Keratinocyte (primary cell): ENCODE results near the gene TTC36. TPM values are rescaled to one million over a fixed set of nuclear protein-coding genes. Genes with fewer than 3 reads are reported as not detected.

Experiments
- DNase-seq: peaks from one replicate; pipeline ENCODE4 v3.0.0-alpha.2; 2011; ENCODE audit warnings: low read depth, missing footprints, low spot score
- FAIRE-seq: peaks from 2 replicates; lab custom pipeline; 2011; peaks lifted over from hg19 to GRCh38; lab: Jason Lieb, UNC
- H2AFZ ChIP-seq: 2 replicates; pipeline ENCODE4 v1.6.0; 2012; ENCODE audit warnings: low read length, control low read depth, inconsistent platforms; ENCODE audit not compliant: control insufficient read depth
- H3K27ac ChIP-seq: 2 replicates; pipeline ENCODE4 v1.5.1; 2011; ENCODE audit warnings: low read length; ENCODE audit not compliant: control insufficient read depth, insufficient read depth
- H3K27me3 ChIP-seq: 3 replicates; pipeline ENCODE4 v1.6.0; 2011; ENCODE audit warnings: low read length; ENCODE audit not compliant: control insufficient read depth, insufficient read depth; ENCODE audit errors: extremely low read depth
- H3K36me3 ChIP-seq, 2 experiments: 2 replicates in 1 of 2; 3 replicates in 1 of 2; pipeline ENCODE4 v1.5.1; 2011; ENCODE audit warnings: low read length in 2 of 2, mild to moderate bottlenecking in 1 of 2; ENCODE audit not compliant: control insufficient read depth in 2 of 2, insufficient read depth in 2 of 2; ENCODE audit errors: extremely low read depth in 1 of 2
- H3K4me1 ChIP-seq: 3 replicates; pipeline ENCODE4 v1.5.1; 2011; ENCODE audit warnings: low read length; ENCODE audit not compliant: control insufficient read depth, insufficient read depth; ENCODE audit errors: extremely low read depth
- H3K4me2 ChIP-seq: 3 replicates; pipeline ENCODE4 v1.6.0; 2011; ENCODE audit warnings: low read depth, low read length; ENCODE audit not compliant: control insufficient read depth, insufficient read depth; ENCODE audit errors: extremely low read depth
- H3K4me3 ChIP-seq, 3 experiments: fragments of 200-600 bp in 1 of 3; sonication (generic) in 1 of 3; 2 replicates in 2 of 3; 3 replicates in 1 of 3; pipeline ENCODE4 v1.5.1; 2011 to 2016; ENCODE audit warnings: low read length in 3 of 3, mild to moderate bottlenecking in 3 of 3, control low read depth in 2 of 3, inconsistent platforms in 1 of 3, low read depth in 1 of 3, mixed read lengths in 1 of 3, mixed run types in 1 of 3, moderate library complexity in 1 of 3; ENCODE audit not compliant: control insufficient read depth in 2 of 3, insufficient read depth in 2 of 3; ENCODE audit errors: extremely low read depth in 1 of 3
- H3K79me2 ChIP-seq: 2 replicates; pipeline ENCODE4 v1.6.0; 2012; ENCODE audit warnings: low read length; ENCODE audit not compliant: control insufficient read depth, insufficient read depth
- H3K9ac ChIP-seq: 3 replicates; pipeline ENCODE4 v1.6.0; 2011; ENCODE audit warnings: low read length; ENCODE audit not compliant: control insufficient read depth, insufficient read depth; ENCODE audit errors: extremely low read depth
- H3K9me1 ChIP-seq: 3 replicates; pipeline ENCODE4 v1.6.0; 2011; ENCODE audit warnings: low read length; ENCODE audit not compliant: control insufficient read depth, insufficient read depth; ENCODE audit errors: extremely low read depth
- H3K9me3 ChIP-seq: 2 replicates; pipeline ENCODE4 v1.5.1; 2012; ENCODE audit warnings: low read depth, low read length; ENCODE audit not compliant: control insufficient read depth
- H4K20me1 ChIP-seq: 3 replicates; pipeline ENCODE4 v1.6.0; 2011; ENCODE audit warnings: low read length; ENCODE audit not compliant: control insufficient read depth, insufficient read depth; ENCODE audit errors: extremely low read depth
- EZH2 ChIP-seq: IDR thresholded peaks from one replicate; pipeline ENCODE4 v1.6.1; 2012; ENCODE audit warnings: inconsistent platforms, mild to moderate bottlenecking, low read length, moderate library complexity
- dilution Hi-C: fragments of 300-500 bp; cut with MboI; formaldehyde crosslinking; loops from one replicate; pipeline ENCODE4 v1.7.0; 2020; ENCODE audit warnings: low sequenced_read_pairs; ENCODE audit not compliant: extremely low pct_ligation_motif_present
- polyA plus RNA-seq, 5 experiments: library from polyadenylated mRNA; depleted of rRNA in 3 of 5; stranded (reverse) in 3 of 5; stranded (forward) in 1 of 5; unstranded in 1 of 5; fragments of >200 nt; gene quantifications; 1 replicate in 1 of 5; 2 replicates in 3 of 5; 3 replicates in 1 of 5; pipeline versions ENCODE4 v1.2.1 to v1.2.3, GENCODE V29; 2011 to 2012; ENCODE audit warnings: missing spikeins in 2 of 5, low read depth in 1 of 5, low replicate concordance in 1 of 5
- TF ChIP-seq, protein P1 (sequence below), 3 experiments: IDR thresholded peaks in 1 of 3; conservative IDR thresholded peaks in 1 of 3; optimal IDR thresholded peaks in 1 of 3; 2 replicates in 2 of 3; 3 replicates in 1 of 3; pipeline versions ENCODE3 to v1.5.1; 2011; ENCODE audit warnings: low read length in 3 of 3, mild to moderate bottlenecking in 3 of 3, moderate library complexity in 2 of 3, control low read depth in 1 of 3, inconsistent platforms in 1 of 3; ENCODE audit not compliant: insufficient read depth in 2 of 3; ENCODE audit errors: extremely low read depth in 1 of 3

The TTC36 gene
- polyA plus RNA-seq, 1 donor (not counting 4 experiments of a cell fraction or from before 2014, with no cell fraction given): not detected

DNA sequence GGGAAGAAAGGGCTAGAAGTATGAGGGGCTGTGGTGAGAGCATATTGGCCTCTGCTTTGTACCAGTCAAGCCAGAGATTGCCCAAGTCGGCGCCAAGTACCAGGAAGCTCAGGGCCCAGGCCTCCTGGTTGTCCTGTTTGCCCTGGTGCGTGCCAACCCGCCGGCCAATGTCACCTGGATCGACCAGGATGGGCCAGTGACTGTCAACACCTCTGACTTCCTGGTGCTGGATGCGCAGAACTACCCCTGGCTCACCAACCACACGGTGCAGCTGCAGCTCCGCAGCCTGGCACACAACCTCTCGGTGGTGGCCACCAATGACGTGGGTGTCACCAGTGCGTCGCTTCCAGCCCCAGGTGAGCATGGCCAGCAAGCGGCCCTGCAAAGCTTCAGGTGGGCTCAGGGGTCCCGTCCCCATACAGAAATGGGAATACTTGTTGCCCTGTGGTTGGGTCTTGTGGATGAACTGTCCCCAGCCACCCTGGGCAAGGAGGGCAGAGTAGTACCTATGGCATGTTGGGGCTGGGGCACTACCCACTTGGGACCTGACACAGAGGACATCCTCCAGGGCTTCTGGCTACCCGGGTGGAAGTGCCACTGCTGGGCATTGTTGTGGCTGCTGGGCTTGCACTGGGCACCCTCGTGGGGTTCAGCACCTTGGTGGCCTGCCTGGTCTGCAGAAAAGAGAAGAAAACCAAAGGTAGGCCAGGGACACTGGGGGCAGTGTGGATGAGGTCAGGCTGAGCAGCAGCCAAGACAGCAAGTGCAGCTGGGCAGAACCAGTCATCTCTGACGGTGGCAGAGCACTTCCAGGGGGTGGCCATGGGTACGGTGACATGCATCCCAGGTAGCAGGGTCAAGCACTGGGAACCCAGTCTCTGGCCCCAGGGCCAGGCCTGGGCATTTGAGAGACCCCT lies 5.8 kb downstream of the TTC36 start:
- H3K4me2 ChIP-seq: no peak overlapping the region
- no peak overlapping the region for H3K4me3 ChIP-seq
- no peak overlapping the region for H3K27ac ChIP-seq
- peaks cover 2% of the 10 kb centered on the region for H3K4me1 ChIP-seq
- H3K79me2 ChIP-seq: no peaks in the 10 kb centered on the region
- H3K9ac ChIP-seq: no peak overlapping the region
- DNase-seq (no peak), FAIRE-seq (no peak)
- H3K27me3 ChIP-seq: no peaks in the 10 kb centered on the region
- H3K36me3 ChIP-seq: peaks cover 0 to 7% of the 10 kb centered on the region in 2 experiments
- no peaks in the 10 kb centered on the region for H4K20me1 ChIP-seq
- no peak overlapping the region for H2AFZ ChIP-seq
- no peak for TF ChIP-seq EZH2
- TF ChIP-seq, protein P1, sequence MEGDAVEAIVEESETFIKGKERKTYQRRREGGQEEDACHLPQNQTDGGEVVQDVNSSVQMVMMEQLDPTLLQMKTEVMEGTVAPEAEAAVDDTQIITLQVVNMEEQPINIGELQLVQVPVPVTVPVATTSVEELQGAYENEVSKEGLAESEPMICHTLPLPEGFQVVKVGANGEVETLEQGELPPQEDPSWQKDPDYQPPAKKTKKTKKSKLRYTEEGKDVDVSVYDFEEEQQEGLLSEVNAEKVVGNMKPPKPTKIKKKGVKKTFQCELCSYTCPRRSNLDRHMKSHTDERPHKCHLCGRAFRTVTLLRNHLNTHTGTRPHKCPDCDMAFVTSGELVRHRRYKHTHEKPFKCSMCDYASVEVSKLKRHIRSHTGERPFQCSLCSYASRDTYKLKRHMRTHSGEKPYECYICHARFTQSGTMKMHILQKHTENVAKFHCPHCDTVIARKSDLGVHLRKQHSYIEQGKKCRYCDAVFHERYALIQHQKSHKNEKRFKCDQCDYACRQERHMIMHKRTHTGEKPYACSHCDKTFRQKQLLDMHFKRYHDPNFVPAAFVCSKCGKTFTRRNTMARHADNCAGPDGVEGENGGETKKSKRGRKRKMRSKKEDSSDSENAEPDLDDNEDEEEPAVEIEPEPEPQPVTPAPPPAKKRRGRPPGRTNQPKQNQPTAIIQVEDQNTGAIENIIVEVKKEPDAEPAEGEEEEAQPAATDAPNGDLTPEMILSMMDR (optimal IDR thresholded peaks at IDR 0.05 in 1 of 3, IDR thresholded peaks at IDR 0.05 in 1 of 3, conservative IDR thresholded peaks at IDR 0.05 in 1 of 3; ENCODE audit: extremely low read depth in 1 of 3, insufficient read depth in 2 of 3, low read length in 3 of 3): no peak
- H3K9me3 ChIP-seq: no peaks in the 10 kb centered on the region
- dilution Hi-C loops: no loop called here
- H3K9me1 ChIP-seq: no peaks in the 10 kb centered on the region

DNA sequence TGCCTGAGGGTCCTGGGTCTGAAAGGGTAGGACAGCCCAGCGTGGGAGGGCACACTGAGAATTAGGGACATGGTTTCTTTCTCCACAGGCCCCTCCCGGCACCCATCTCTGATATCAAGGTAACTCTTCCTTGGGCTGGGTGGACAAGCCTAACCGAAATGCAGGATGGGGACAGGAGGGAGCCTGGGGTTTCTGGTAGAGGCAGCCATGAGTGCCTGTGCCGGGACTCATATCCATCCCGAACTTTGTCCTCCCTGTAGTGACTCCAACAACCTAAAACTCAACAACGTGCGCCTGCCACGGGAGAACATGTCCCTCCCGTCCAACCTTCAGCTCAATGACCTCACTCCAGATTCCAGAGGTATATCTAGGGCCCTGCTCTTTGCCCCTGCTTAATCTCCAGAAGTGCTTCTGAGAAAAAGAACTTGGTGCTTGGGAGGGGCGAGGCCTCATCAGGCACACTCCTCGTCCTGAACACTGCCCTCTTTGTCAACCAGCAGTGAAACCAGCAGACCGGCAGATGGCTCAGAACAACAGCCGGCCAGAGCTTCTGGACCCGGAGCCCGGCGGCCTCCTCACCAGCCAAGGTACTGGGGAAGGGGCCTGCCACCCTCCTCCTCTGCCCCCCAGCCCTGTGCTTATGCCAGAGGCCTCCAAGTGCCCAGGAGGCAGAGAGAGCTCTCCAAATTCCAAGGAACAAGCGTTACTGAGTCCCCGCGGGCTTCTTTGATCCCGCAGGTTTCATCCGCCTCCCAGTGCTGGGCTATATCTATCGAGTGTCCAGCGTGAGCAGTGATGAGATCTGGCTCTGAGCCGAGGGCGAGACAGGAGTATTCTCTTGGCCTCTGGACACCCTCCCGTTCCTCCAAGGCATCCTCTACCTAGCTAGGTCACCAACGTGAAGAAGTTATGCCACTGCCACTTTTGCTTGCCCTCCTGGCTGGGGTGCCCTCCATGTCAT lies 6.8 kb downstream of the TTC36 start:
- no peaks in the 10 kb centered on the region for H3K9me1 ChIP-seq
- H3K9me3 ChIP-seq: no peaks in the 10 kb centered on the region
- TF ChIP-seq EZH2: no peak
- TF ChIP-seq, protein P1 (optimal IDR thresholded peaks at IDR 0.05 in 1 of 3, IDR thresholded peaks at IDR 0.05 in 1 of 3, conservative IDR thresholded peaks at IDR 0.05 in 1 of 3; ENCODE audit: extremely low read depth in 1 of 3, insufficient read depth in 2 of 3, low read length in 3 of 3): no peak
- no peak overlapping the region for H2AFZ ChIP-seq
- H3K9ac ChIP-seq: no peak overlapping the region
- H3K27ac ChIP-seq: no peak overlapping the region
- H3K79me2 ChIP-seq: no peaks in the 10 kb centered on the region
- H3K4me3 ChIP-seq: no peak overlapping the region
- DNase-seq: no peak
- FAIRE-seq: no peak
- peaks cover 2% of the 10 kb centered on the region for H3K4me1 ChIP-seq
- H3K27me3 ChIP-seq: no peaks in the 10 kb centered on the region
- dilution Hi-C loops: no loop called here
- H3K4me2 ChIP-seq: no peak overlapping the region
- H3K36me3 ChIP-seq: peaks cover 0 to 7% of the 10 kb centered on the region in 2 experiments
- no peaks in the 10 kb centered on the region for H4K20me1 ChIP-seq
